ENCODE results near the gene SEC62.
A peak's percentile ranks its signal among the peaks of the same experiment; 100 is the strongest.

SEC62 gene, protein sequence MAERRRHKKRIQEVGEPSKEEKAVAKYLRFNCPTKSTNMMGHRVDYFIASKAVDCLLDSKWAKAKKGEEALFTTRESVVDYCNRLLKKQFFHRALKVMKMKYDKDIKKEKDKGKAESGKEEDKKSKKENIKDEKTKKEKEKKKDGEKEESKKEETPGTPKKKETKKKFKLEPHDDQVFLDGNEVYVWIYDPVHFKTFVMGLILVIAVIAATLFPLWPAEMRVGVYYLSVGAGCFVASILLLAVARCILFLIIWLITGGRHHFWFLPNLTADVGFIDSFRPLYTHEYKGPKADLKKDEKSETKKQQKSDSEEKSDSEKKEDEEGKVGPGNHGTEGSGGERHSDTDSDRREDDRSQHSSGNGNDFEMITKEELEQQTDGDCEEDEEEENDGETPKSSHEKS

DNA sequence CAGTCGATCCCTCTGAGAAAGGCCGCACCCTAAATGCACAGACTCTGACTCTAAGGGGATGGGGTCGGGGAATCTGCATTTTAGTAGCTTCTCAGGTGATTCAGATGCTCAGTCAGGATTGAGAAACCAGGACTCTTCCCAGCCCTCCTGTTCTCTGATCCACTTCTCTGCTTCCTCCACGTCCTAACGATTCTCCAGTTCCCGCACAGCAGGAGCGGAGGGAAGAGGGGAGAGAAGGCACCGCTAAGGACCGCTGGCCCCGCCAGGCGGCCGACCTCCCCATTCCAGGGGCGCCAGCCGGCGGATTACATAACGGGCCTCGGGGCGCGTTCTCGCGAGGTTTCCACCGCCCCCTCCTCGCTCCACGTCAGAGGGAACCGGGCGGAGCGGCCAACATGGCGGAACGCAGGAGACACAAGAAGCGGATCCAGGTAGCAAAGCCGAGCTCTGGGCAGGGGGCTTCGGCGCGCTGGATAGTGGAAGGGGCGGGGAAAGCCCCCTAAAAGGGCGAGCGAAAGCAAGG is at the start of gene SEC62:
SEC62 (plus strand) TSS at position 380 of the 523 bp plus-strand sequence; CDS start at position 396, 16 bp downstream.
- peaks cover 4% of the 10 kb centered on the region for H3K4me1 ChIP-seq (ENCODE audit: control insufficient read depth, insufficient read depth, low read length)
- no peaks in the 10 kb centered on the region for H3K27me3 ChIP-seq (ENCODE audit: control insufficient read depth, insufficient read depth, low read length)
- peaks cover 4% of the 10 kb centered on the region for H3K36me3 ChIP-seq (ENCODE audit: control insufficient read depth, insufficient read depth, low read length)
- peak within 1 kb of the TSS; percentile 77 for H3K9ac ChIP-seq (ENCODE audit: low read length)
- H3K4me3 ChIP-seq (ENCODE audit: low read length): peak within 1 kb of the TSS; percentile 75
- peak within 1 kb of the TSS; percentile 93 for H3K27ac ChIP-seq (ENCODE audit: low read depth, low read length)

DNA sequence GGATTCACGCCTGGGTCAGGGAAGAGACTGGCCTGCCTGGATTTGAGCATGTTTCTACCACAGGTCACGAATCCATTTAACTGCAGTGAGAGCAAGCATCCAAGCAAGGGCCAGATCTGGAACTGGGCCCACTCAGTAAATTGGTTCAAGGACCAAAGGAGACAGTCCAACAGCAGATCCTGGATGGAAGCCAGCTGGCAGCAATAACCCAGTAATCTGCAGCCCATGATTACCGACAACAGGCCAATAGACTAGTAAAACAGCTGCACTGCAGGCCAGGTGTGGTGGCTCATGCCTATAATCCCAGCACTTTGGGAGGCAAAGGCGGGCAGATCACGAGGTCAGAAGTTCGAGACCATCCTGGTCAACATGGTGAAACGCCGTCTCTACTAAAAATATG is 43.4 kb upstream of the SEC62 start:
- Histone ChIP-seq H3K4me3 (ENCODE audit: low read length) (no peak overlapping the region), H3K27ac (ENCODE audit: low read depth, low read length) (no peak overlapping the region), H3K9ac (ENCODE audit: low read length) (no peak overlapping the region), H3K36me3 (ENCODE audit: control insufficient read depth, insufficient read depth, low read length) (no peaks in the 10 kb centered on the region), H3K4me1 (ENCODE audit: control insufficient read depth, insufficient read depth, low read length) (no peaks in the 10 kb centered on the region), H3K27me3 (ENCODE audit: control insufficient read depth, insufficient read depth, low read length) (no peaks in the 10 kb centered on the region)

DNA sequence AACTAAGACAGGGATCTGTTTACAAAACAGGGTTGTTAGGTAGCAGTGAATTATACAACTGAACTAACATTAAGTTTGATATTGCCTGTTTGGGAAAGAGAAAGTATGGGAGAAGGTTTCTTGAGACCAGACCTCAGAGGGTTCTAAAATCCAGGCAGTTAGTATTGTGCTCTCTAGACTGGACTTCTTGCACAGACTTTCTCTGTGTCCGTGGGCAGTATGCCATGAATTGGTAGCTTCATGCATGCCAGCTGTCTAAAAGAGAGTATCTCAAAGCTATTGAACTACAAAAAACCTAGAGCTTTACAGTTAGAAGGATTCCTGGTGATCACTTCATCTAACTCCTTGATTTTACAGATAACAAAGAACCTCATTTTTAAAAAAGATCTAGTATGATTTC is 42.8 kb upstream of the SEC62 start:
- Histone ChIP-seq H3K4me1 (ENCODE audit: control insufficient read depth, insufficient read depth, low read length) (no peaks in the 10 kb centered on the region), H3K9ac (ENCODE audit: low read length) (no peak overlapping the region), H3K36me3 (ENCODE audit: control insufficient read depth, insufficient read depth, low read length) (no peaks in the 10 kb centered on the region), H3K27ac (ENCODE audit: low read depth, low read length) (no peak overlapping the region), H3K4me3 (ENCODE audit: low read length) (no peak overlapping the region), H3K27me3 (ENCODE audit: control insufficient read depth, insufficient read depth, low read length) (no peaks in the 10 kb centered on the region)

DNA sequence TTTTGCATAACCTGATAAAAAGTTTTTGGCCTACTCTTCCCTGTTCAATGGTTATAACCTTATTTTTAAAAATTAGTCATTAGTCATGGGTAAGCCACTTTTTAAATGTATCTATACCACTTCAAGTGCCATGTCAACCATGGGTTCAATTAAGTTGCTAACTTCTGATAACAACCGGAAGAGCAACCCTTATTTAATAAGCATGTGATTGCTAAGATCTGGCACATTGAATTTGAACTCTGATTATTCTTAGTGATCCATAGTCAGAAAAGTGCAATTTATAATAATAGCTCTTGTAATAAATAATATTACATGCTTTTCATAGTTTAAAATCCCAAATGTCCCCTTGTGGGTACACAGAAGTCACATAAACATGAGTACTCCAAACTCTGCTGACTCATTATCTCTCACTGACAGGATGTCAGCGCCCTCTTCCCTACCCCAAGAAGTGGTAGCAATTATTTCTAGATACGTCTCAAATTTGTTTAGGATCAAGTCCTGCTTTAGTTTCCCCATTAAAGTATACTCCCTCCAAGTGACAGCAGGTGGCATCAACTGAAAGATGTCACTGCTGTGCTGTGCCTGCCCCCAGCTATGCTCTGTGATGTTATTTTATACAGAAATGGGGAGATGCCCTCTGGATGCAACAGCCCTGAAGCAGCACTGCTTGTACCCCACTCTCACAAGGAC is 36.6 kb upstream of the SEC62 start:
- Histone ChIP-seq H3K9ac (ENCODE audit: low read length) (no peak overlapping the region), H3K36me3 (ENCODE audit: control insufficient read depth, insufficient read depth, low read length) (no peaks in the 10 kb centered on the region), H3K27ac (ENCODE audit: low read depth, low read length) (no peak overlapping the region), H3K27me3 (ENCODE audit: control insufficient read depth, insufficient read depth, low read length) (no peaks in the 10 kb centered on the region), H3K4me1 (ENCODE audit: control insufficient read depth, insufficient read depth, low read length) (no peaks in the 10 kb centered on the region), H3K4me3 (ENCODE audit: low read length) (no peak overlapping the region)

DNA sequence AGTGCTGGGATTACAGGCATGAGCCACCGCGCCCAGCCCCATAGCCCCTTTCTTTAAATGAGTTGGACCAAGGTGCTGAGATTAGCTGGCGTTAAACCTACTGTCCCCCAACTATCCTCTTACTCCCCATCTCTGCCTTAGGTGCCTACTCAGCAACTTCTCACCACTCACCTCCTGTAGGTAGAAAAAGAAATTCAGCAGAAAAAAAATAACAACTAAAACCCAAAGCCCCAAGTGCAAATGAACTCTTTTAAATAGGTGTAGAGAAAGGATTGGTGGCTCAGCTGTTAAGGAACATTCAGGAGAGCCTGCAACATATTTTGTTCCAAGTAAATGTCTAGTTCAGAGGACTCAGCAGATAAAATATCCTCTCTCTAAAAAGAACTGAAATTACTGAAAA is 35.8 kb upstream of the SEC62 start:
- no peak overlapping the region for H3K4me3 ChIP-seq (ENCODE audit: low read length)

GRCh38 chr3:169931747-169932520 is 34.7 kb upstream of the SEC62 start:
- H3K9ac ChIP-seq (ENCODE audit: low read length): no peak overlapping the region
- H3K27ac ChIP-seq (ENCODE audit: low read depth, low read length): no peak overlapping the region
- H3K36me3 ChIP-seq (ENCODE audit: control insufficient read depth, insufficient read depth, low read length): no peaks in the 10 kb centered on the region
- H3K4me3 ChIP-seq (ENCODE audit: low read length): no peak overlapping the region
- H3K4me1 ChIP-seq (ENCODE audit: control insufficient read depth, insufficient read depth, low read length): no peaks in the 10 kb centered on the region
- H3K27me3 ChIP-seq (ENCODE audit: control insufficient read depth, insufficient read depth, low read length): no peaks in the 10 kb centered on the region

More for the DNA sequence above, 35.8 kb upstream of the SEC62 start:
- Histone ChIP-seq H3K27me3 (ENCODE audit: control insufficient read depth, insufficient read depth, low read length) (no peaks in the 10 kb centered on the region), H3K27ac (ENCODE audit: low read depth, low read length) (no peak overlapping the region), H3K9ac (ENCODE audit: low read length) (no peak overlapping the region), H3K36me3 (ENCODE audit: control insufficient read depth, insufficient read depth, low read length) (no peaks in the 10 kb centered on the region), H3K4me1 (ENCODE audit: control insufficient read depth, insufficient read depth, low read length) (no peaks in the 10 kb centered on the region)

- H3K4me3 ChIP-seq (ENCODE audit: low read length): no peak overlapping the region
- H3K27ac ChIP-seq (ENCODE audit: low read depth, low read length): no peak overlapping the region
- no peaks in the 10 kb centered on the region for H3K27me3 ChIP-seq (ENCODE audit: control insufficient read depth, insufficient read depth, low read length)
- H3K36me3 ChIP-seq (ENCODE audit: control insufficient read depth, insufficient read depth, low read length): no peaks in the 10 kb centered on the region
- no peak overlapping the region for H3K9ac ChIP-seq (ENCODE audit: low read length)
- no peaks in the 10 kb centered on the region for H3K4me1 ChIP-seq (ENCODE audit: control insufficient read depth, insufficient read depth, low read length)
Observed at GRCh38 chr3:169939320-169939719, 27.3 kb upstream of the SEC62 start.

- Histone ChIP-seq H3K9ac (ENCODE audit: low read length) (no peak overlapping the region), H3K27ac (ENCODE audit: low read depth, low read length) (no peak overlapping the region)
Observed at GRCh38 chr3:169939751-169940150, 26.9 kb upstream of the SEC62 start.

GRCh38 chr3:169940470-169941181 is 26.0 kb upstream of the SEC62 start:
- H3K4me1 ChIP-seq (ENCODE audit: control insufficient read depth, insufficient read depth, low read length): no peaks in the 10 kb centered on the region
- H3K4me3 ChIP-seq (ENCODE audit: low read length): no peak overlapping the region
- no peak overlapping the region for H3K27ac ChIP-seq (ENCODE audit: low read depth, low read length)
- no peak overlapping the region for H3K9ac ChIP-seq (ENCODE audit: low read length)
- no peaks in the 10 kb centered on the region for H3K27me3 ChIP-seq (ENCODE audit: control insufficient read depth, insufficient read depth, low read length)
- no peaks in the 10 kb centered on the region for H3K36me3 ChIP-seq (ENCODE audit: control insufficient read depth, insufficient read depth, low read length)

More at GRCh38 chr3:169939751-169940150, 26.9 kb upstream of the SEC62 start:
- no peaks in the 10 kb centered on the region for H3K36me3 ChIP-seq (ENCODE audit: control insufficient read depth, insufficient read depth, low read length)
- no peaks in the 10 kb centered on the region for H3K27me3 ChIP-seq (ENCODE audit: control insufficient read depth, insufficient read depth, low read length)
- no peaks in the 10 kb centered on the region for H3K4me1 ChIP-seq (ENCODE audit: control insufficient read depth, insufficient read depth, low read length)
- H3K4me3 ChIP-seq (ENCODE audit: low read length): no peak overlapping the region

GRCh38 chr3:169945313-169945712 is 21.3 kb upstream of the SEC62 start:
- Histone ChIP-seq H3K4me3 (ENCODE audit: low read length) (no peak overlapping the region), H3K9ac (ENCODE audit: low read length) (no peak overlapping the region), H3K27me3 (ENCODE audit: control insufficient read depth, insufficient read depth, low read length) (no peaks in the 10 kb centered on the region), H3K4me1 (ENCODE audit: control insufficient read depth, insufficient read depth, low read length) (no peaks in the 10 kb centered on the region), H3K36me3 (ENCODE audit: control insufficient read depth, insufficient read depth, low read length) (no peaks in the 10 kb centered on the region), H3K27ac (ENCODE audit: low read depth, low read length) (no peak overlapping the region)

- Histone ChIP-seq H3K4me1 (ENCODE audit: control insufficient read depth, insufficient read depth, low read length) (no peaks in the 10 kb centered on the region), H3K27me3 (ENCODE audit: control insufficient read depth, insufficient read depth, low read length) (no peaks in the 10 kb centered on the region), H3K27ac (ENCODE audit: low read depth, low read length) (no peak overlapping the region), H3K4me3 (ENCODE audit: low read length) (no peak overlapping the region), H3K9ac (ENCODE audit: low read length) (no peak overlapping the region), H3K36me3 (ENCODE audit: control insufficient read depth, insufficient read depth, low read length) (no peaks in the 10 kb centered on the region)
Observed at GRCh38 chr3:169946336-169946735, 20.3 kb upstream of the SEC62 start.

All from rectal smooth muscle tissue (tissue), 1 donor.